GOT3 (cell line): ENCODE data around the gene TEAD3.

Source experiments
- DNase-seq: peaks from one replicate; lab custom pipeline; 2025; ENCODE audit warnings: mixed read lengths; lab: John Stamatoyannopoulos, UW

Gene TEAD3

DNA sequence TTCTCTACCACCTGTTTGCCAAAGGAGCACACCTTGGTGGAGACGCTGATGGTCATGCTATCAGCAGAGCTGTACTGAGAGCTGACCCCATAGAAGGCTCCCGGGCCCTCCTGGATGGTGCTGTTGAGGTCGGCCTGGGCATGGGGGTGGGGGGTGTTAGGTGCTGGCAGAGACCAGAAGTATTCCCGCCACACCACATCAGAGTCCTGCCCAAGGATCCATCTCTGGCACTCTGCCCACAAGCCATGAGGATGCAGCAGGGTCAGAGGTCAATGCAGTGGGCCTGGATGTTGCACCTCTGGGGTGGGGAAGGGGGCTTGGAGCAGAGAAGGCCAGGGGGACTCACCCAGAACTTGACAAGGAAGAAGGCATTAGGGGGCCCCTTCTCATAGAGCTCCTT is 21.3 kb downstream of the TEAD3 start:
- no peak for DNase-seq

DNA sequence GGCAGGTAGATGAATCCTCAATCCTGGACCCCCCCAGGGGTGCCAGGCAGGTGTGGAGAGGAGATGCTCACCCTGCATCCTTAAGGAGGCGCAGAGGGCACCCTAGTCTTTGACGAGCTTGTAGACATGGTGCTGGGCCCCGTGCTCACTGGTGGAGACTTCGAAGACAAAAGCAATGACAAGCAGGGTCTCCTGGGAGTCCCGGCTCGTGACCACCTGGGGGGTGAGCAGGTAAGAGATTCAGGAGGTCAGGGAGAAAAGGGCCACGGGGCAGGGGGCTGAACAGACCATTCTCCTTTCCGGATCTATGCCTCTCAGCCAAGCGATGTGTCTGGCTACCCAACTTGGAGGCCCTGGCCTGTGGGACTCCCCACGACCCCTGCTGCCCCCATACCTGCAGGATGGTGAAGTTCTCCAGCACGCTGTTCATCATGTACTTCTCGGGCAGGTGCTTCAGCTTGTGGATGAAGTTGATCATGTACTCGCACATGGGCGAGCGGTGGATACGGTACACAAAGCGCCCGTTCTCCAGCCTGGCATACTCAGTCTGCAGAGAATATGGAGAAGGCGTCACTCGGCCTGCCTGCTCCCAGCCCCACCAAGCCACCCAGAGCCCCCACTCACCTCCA is 21.8 kb downstream of the TEAD3 start:
- no peak for DNase-seq

DNA sequence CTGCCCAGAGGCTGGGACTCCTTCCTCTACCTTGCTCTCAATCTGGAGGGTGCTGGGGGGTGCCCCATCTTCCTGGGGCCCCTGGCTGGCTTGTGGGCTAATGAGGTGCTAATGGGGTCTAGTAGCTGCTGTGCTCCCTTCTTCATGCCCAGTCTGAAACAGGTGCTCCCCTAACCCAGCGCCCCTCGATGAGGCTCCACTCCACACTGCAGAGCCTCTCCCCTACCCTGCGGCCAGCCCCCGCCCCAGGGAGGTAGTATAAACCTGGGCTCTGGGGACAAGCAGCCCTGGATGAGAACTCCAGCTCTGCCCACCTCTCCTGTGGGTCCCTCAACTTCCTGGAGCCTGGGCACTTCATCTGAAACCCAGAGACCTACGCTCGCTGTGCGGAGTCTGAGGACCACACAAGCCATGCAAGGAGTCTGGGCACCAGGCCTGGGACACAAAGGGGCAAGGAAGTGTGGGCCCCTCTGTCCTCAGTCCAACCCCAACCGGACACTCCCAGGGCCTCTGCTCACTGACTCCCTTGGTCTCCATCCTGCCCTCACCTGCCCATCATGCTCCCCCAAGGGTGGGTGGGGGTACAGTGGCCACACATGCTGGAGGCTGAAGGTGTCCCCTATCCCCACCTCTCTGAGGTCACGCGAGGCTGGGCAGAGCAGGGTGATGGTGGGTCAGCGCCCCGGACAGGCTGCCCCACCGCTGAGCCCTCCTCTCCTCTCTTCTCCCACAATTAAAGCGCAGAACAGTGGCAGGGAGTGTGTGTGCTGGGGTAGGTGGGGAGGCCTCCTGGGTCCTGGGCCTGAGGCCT is 22.5 kb downstream of the TEAD3 start:
- no peak for DNase-seq

- DNase-seq: no peak
These were observed 23.1 kb downstream of the TEAD3 start for GRCh38 chr6:35473850-35474130.

DNA sequence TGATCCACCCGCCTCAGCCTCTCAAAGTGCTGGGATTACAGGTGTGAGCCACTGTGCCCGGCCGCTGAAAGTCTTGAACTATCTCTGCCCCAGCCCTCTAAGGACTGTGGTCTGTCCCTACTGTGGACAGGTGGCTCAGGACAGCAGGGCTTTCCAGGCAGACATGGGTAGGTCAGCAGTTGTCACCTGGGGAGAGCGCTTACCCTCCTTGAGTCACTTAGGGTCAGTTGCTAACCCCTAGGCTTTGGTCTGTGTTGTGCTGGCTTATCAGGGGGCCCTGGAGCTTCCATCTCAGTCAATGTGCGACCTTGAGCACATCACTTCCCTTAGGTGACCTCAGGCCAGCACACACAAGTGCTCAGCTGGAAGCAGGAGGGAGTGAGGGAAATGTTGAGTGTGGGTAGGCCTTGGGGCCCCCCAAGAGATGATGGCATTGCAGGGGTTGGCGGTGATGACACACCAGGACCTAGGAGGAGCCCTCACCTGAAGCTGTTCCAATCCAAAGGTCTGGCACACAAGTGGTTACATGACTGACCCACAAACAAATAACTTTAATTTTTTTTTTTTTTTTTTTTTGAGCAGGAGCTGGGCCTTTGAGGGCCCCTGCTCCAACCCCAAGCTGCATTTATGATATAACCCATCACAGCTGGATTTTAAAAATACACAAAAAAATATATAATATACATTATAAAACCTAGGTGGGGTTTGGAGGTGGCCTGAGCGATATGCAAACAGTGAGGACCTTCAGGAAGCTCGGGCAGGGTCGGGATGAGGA is 23.6 kb downstream of the TEAD3 start:
- no peak for DNase-seq

DNA sequence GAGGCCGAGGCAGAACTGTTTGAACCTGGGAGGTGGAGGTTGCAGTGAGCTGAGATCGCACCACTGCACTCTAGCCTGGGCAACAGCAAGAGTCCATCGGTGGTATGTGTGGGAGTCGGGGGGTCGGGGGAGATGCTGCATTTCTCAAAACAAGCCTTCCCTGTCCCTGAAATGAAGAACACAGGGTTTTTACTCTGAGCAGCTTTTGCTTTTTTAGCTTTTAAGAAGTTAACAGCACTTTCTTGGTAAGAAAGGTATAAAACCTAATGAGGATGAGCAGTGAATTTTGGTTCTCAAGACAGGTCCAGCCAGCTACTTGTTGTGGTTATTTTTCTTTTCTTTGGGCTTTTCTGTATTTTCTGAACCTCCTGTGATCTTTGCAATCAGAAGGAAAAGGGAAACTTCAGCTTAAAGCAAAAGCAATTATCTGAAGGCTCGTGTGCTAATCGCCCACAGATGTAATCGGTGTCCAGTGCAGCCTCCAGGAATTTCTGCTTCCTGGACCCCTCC is 25.0 kb downstream of the TEAD3 start:
- DNase-seq: no peak

GRCh38 chr6:35470663-35471120 is 26.2 kb downstream of the TEAD3 start:
- DNase-seq: no peak

- DNase-seq: no peak
These were observed 26.9 kb downstream of the TEAD3 start for GRCh38 chr6:35469751-35470662.

- no peak for DNase-seq
These were observed 27.7 kb downstream of the TEAD3 start for GRCh38 chr6:35468980-35469750.

- DNase-seq: peak; percentile 83
These were observed 28.5 kb downstream of the TEAD3 start, which contains the start of gene RPL10A for GRCh38 chr6:35468181-35468979. Gene RPL10A, plus strand, starts transcription at chr6:35468401. Its CDS starts 34 bp downstream, at chr6:35468435.

GRCh38 chr6:35465646-35466045 is 31.2 kb downstream of the TEAD3 start:
- DNase-seq: no peak

GRCh38 chr6:35463292-35463691 is 33.6 kb downstream of the TEAD3 start:
- DNase-seq: no peak

- no peak for DNase-seq
These were observed 35.6 kb downstream of the TEAD3 start for GRCh38 chr6:35461270-35461669.

DNA sequence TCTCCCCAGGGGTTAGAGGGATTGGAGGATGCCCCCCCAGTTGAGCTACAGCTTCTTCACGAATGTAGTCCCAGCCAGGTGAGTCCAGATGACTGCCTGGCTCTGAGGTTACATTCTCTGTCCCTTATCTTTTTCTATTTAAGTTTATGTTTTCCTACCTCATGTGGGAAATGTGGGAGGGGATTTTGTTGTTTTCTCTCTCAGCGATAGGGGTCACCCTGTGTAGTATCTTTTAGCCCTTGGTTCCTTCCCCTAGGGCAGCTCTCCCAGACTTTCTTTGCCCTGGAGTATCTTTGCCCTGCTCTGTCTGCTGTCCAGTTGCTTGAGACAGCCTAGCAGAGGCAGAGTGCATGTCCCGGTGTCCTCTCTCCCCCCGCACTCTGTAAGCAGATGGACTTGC is 39.0 kb downstream of the TEAD3 start:
- DNase-seq: no peak

DNA sequence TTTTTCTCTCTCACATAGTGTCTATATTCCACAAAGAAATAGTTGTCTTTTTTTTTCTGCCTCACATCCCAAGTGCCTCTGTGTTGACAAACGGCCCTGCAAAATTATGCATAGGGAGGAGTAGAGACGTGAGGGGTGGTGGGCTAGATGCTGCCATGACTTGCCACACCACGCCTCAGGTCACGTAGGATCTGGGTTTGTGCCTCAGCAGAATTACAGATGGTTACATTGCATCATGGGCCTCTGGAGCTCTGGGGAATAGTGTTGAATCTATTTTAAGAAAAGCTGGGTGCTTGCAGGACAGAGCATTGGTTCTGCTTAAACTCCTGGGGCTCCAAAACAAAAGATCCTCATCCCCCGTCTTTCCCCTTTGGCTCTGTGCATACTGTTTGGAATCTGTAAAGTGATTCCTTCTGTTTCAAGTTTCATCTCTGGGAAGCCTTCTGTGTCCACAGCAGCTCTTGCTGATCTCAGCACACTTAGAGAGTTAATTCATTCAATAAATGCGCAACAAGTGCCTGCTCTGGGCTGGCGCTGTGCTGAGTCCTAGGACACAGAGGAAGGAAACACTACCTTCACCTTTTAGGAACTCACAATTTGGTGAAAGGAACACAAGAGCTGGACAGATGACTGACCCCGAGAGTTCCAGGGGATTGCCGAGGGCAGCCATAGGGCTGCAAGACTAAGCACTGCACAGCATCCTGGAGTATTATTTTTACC is 42.3 kb downstream of the TEAD3 start:
- no peak for DNase-seq

GRCh38 chr6:35453236-35453635 is 43.6 kb downstream of the TEAD3 start:
- DNase-seq: no peak

DNA sequence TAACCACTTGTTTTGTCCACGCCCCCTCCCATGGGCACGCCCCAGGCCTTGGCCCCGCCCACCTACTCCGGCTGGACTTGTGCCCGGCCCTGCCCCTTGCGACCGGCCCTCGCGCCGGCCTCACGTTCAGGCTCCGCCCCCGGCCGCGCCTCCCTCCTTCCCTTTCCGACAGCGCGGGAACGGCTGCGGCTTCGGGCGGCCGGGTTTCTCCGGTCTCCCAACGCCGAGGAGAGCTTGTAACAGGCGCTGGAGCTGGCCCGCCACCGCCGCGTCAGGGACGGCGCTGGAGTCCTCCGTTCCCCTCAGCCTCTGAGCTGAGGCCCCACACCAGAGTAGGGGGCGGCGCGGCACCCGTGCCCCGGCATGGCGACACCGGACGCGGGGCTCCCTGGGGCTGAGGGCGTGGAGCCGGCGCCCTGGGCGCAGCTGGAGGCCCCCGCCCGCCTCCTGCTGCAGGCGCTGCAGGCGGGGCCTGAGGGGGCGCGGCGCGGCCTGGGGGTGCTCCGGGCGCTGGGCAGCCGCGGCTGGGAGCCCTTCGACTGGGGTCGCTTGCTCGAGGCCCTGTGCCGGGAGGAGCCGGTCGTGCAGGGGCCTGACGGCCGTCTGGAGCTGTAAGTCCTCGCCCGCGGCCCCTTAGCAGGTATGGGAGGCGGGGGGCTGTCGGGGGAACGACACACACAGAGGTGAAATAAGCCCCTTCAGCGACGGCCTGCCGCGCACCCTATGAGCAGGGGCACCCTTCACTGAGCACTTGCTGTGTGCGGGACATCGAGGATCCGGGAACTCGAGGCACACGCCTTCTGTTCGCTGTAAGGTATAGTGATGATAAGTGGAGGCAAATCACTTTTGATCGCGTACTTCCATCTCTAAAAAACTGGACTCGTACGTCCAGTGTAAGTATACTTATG is 44.4 kb downstream of the TEAD3 start, which contains the start of gene FANCE:
Gene FANCE (plus strand): TSS at position 156 of the 908 bp plus-strand sequence. CDS start 208 bp downstream, at position 364.
- DNase-seq: peak; percentile 66
